HG02588 (cell line): Measurements from ENCODE around the gene ATXN7L1.

Experiments
- ATAC-seq: cut with Tn5 transposase; IDR thresholded peaks from one replicate; pipeline ENCODE4 v1.9.1; 2021; ENCODE audit warnings: mild to moderate bottlenecking, moderate library complexity; ENCODE audit not compliant: unreplicated experiment

Gene ATXN7L1

GRCh38 chr7:105829681-105830322 lies 46.6 kb downstream of the ATXN7L1 start:
- no peak for ATAC-seq

DNA sequence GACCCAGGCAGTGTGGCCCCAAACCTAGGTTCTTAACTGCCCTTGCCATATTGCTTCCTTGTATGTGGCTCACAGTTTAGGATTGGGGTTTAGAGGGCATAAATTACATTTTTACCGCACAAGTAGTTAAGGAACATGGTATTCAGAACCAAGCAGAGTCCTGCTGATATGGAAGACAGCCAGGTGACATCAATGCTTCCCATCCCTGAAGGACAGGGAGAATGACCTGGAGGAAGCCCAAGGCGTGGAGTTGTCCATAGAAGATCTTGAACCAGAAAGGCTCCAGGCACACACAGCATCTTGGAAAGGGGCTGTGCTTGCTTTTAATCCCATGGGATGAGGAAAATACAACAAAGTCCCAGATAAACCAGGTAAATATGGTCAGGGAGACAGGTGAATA lies 48.3 kb downstream of the ATXN7L1 start:
- ATAC-seq: no peak

DNA sequence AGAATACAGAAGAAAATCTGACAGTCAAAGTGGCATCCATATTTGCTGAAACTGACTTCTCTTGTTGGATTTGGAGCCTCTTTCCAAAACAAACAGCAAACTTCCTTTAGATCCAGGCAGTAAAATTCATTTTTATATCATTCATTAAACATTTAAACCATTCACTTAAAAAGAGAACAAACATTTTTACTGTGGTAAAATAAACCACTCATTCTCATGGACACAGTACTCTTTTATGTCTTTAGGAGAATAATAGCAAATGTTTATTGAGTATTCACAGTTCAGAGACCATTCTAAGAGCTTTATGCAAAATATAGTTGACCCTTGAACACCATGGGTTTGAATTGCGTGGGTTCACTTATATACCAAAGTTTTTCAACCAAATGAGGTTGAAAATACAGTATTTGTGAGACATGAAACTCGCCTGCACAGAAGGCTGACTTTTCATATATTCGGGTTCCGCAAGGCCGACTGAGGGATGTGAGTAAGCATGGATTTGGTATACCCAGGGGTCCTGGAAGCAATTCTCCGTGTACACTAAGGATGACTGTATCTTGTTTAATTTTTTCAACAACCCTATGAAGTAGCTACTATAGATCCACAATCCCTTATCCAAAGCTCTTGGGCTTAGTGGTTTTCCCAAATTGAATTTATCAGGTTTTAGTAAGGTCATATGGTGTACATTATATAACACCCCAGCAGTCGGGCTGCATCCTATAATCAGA lies 49.1 kb downstream of the ATXN7L1 start:
- ATAC-seq: no peak

- no peak for ATAC-seq
Measured at GRCh38 chr7:105826143-105826542, 50.3 kb downstream of the ATXN7L1 start.

GRCh38 chr7:105825371-105825770 lies 51.0 kb downstream of the ATXN7L1 start:
- ATAC-seq: no peak

DNA sequence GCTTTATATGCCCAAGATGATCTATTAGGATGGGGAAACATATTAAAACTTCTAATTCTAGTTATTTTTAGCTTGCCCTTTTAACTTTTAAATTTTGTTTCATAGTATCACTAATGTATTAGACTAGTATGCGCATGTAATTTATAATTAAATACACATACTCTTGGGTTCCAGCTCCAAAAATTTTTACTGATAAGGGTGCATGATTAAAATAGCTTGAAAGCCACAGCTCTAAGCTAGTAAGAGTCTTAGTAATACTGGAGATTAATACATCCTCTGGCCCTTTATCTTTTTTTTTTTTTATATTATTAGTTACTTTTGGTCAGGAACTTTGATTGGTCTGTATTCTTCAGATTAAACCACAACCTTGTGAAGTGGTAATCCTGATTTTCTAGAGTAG lies 53.6 kb downstream of the ATXN7L1 start:
- no peak for ATAC-seq

- ATAC-seq: no peak
Measured at GRCh38 chr7:105821527-105821926, 54.9 kb downstream of the ATXN7L1 start.

- ATAC-seq: no peak
Measured at GRCh38 chr7:105820363-105821066, 55.9 kb downstream of the ATXN7L1 start.

DNA sequence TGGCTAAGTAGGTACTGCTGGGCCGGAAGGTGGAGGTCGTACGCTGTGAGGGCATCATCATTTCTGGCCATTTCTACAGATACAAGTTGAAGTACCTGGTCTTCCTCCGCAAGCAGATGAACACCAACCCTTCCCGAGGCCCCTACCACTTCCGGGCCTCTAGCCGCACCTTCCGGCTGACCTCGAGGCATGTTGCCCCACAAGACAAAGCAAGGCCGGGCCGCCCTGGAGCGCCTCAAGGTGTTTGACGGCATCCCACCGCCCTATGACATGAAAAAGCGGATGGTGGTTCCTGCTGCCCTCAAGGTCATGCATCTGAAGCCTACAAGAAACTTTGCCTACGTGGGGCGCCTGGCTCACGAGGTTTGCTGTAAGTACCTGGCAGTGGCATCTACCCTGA lies 56.8 kb downstream of the ATXN7L1 start:
- no peak for ATAC-seq

GRCh38 chr7:105816954-105817615 lies 59.3 kb downstream of the ATXN7L1 start:
- ATAC-seq: no peak

DNA sequence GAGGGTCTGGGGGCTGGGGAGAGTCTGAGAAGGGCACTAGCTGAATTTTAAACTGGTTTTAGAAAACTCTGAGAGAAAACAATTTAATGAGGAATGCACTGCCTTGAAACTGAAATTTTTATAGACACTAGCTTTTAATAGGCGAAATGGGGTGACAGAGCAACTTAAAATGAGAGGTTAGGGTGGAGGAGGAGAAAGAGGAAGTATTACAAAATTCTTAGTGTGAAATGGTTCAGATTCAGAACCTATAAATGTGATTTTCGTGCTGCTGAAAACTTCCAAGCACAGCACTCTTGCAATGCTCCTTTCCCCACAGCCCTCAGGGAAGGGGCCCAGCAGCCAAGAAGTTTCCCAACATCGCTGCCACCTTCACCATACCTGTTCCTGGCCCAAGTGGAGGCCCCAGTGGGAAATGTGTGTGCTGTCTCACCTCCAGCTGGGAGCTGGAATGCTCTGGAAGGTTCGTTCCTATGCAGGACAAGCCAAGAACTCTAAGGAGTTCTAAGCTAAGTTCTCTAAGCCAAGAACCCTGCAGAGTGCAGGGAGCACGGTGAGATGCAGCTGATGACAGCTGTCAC lies 60.0 kb downstream of the ATXN7L1 start:
- no peak for ATAC-seq

DNA sequence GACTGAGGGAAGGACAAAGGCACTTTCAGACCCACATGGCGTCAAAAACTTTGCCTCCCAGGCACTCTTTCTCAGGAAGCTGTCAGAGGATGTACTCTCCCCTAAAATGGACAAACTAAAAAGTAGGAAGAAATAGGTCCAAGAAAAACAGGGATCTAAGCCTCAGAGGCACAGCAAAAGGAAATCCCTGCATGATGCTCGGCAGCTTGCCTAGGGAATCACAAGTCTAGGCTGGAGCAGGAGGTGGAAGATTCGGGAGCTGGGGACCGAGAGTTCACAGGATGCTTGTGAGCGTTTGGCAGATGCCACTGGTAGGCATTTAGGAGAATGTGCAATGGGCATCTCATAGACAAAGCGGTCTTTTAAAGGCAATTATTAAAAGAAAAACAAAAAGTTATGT lies 60.8 kb downstream of the ATXN7L1 start:
- no peak for ATAC-seq

DNA sequence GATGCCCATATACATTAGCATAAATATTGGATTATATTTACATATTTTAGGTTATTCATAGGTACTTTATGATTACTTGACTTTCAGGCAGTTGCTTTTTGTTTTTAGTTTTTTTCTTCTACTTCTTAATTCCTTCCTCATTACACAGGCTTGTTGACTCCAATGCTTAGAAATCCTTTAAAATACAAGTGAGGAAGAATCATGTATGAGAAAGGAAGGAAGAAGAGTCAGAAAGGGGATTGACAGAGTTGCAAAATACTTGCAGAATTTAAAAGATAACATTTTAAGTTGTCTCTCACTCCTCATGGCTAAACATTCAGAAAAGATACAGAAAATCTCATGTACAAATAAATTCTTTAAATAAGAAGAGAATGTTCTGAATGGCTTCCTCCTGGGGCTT lies 61.9 kb downstream of the ATXN7L1 start:
- no peak for ATAC-seq

- no peak for ATAC-seq
Measured at GRCh38 chr7:105811189-105811847, 65.1 kb downstream of the ATXN7L1 start.

DNA sequence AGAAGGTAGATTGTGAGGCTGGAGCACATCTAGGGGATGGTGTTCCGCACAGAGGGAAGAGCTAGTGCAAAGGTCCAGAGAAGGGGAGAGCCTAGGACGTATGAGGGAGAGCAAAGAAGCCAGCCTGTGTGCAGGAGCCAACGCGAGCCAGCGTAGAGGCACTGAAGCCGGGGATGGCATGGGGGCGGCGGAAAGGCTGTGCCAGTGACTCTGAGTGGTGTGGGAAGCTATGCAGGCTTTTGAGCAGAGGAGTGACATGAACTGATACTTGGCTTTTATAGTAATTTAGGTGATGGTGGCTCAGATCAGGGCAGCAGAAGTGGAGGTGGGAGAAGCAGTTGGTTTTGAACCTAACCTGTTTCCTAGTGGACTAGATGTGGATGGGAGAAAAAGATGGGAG lies 65.8 kb downstream of the ATXN7L1 start:
- ATAC-seq: no peak

DNA sequence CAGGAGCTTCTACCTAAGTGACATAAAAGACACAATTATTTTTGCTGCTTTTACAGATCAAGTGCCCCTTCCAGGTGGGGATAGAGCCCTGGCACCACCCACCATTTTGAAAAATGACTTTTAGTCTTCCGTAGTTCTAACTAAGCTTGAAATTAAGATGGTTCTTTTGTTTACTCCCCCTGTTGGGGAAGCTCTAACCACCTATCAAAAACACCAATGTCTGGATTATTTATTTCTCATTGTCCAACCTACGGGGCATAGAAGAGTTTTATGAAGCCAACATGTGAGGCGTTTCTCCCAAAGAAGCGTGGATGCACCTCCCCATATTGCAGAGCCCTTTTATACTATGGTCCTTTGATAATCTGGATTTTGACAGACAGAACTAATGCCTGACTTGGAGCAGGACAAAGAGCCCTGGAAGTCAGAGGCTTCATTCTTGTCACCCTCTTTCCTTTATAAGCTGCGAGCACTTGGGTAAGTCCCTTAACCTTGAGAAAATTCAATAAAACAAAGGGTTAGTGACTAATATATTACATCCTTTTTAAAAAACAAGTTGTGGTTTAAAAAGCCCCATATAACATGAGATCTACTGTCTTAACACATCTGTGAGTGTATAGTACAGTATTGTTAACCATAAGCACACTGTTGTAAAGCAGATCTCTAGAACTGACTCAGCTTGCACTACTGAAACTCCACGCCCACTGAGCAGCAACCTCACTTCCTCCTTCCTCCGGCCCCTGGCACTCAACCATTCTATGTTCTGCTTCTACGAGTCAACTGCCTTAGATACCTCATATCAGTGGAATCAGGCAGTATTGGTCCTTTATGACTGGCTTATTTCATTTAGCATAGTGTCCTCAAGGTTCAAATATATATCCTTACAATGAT lies 67.5 kb downstream of the ATXN7L1 start:
- ATAC-seq: peak; percentile 96

DNA sequence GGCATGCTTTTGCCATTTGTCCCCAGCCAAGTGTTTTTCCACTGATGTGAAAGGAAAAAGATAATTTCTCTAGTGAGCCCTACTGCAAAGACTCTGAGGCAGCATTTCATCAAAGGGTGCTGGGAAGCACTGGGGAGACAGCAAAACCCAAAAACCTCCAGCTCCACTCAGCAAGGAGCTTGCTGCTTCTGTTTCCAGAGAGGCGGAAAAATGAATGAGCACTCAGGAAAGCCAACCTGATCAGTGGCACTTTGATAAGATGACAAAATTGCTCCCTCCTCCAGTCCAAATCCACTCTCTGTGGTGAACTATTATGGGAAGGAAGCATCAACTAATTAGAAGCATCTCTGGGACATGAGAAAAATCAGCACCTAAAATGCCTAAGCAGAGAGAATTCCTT lies 68.2 kb downstream of the ATXN7L1 start:
- ATAC-seq: no peak

DNA sequence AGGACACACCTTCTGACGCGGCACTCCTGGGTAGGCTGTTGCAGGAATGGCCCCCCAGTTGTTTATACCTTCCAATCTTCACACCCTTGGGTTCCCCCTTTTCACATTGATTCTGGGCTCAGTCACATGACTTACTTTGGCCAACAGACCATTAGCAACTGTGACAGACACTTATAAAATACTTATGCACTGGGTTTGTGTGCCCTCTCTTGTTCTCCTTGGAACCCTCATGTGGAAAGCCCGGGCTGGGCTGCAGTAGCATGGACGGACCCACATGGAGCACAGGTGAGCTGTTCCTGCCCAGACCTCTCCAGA lies 69.0 kb downstream of the ATXN7L1 start:
- no peak for ATAC-seq

DNA sequence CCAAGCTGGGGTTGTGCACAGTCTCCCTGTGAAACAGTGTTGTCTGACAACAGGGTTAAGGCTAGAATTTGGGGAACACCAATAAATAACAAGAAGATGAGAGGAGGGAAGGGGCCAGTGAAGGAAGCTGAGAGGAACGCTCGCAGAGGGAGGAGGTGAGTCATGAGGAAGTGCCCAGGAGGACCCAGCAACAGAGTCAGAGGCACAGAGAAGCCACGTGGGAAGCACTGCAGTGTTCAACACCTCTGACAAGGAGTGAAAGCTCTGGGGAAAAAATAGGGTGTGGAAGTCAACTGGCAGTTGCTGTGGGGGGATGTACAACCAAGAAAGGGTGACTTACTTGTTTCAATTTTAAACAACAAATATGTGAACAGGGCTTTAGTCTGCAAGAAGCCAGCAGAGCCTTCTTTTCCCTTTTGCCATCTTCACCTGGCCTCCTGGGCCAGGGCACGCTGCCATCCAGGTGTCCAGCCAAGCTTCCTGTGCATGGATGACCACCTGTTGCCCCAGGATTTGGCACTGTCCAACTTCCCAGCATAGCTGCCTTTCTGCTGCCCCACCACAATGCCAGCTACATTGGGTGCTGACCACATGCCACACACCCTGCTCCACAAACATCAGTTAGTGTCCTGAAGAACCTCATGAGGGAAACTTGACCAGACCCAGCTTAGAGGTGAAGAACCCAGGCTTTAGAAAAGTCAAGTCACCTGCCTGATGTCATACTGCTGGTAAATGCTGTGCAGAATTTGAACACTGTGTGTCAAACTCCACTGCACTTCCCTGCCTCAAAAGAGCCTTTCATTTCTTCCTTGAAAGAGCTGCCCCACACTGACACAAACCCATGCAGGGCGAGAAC lies 69.6 kb downstream of the ATXN7L1 start:
- peak; percentile 38 for ATAC-seq
